OCI-LY1 (cell line): ENCODE data around the gene SLC22A23.

Experiments used
- H2AFZ ChIP-seq: fragments of 200-600 bp; sonication (generic), shearing (Covaris generic); 2 replicates; pipeline ENCODE4 v1.6.0; 2014; ENCODE audit warnings: antibody characterized with exemption, mild to moderate bottlenecking, low read length
- H3F3A ChIP-seq: fragments of 200-600 bp; sonication (generic), shearing (Covaris generic); 2 replicates; pipeline ENCODE4 v1.6.0; 2014; ENCODE audit warnings: mild to moderate bottlenecking, antibody characterized with exemption, low read length, moderate library complexity; ENCODE audit not compliant: insufficient read depth
- H3K27ac ChIP-seq: fragments of 200-600 bp; sonication (generic); 2 replicates; pipeline ENCODE4 v1.5.1; 2014; ENCODE audit warnings: low read length, mixed run types, mild to moderate bottlenecking, low read depth; ENCODE audit not compliant: poor library complexity, severe bottlenecking
- H3K27me3 ChIP-seq: fragments of 200-600 bp; sonication (generic); 2 replicates; pipeline ENCODE4 v1.6.0; 2014; ENCODE audit warnings: antibody characterized with exemption, mild to moderate bottlenecking, low read length, moderate library complexity; ENCODE audit not compliant: insufficient read depth
- H3K36me3 ChIP-seq: fragments of 200-600 bp; sonication (generic); 2 replicates; pipeline ENCODE4 v1.6.1; 2014; ENCODE audit warnings: mild to moderate bottlenecking, antibody characterized with exemption, low read length, moderate library complexity, mixed read lengths; ENCODE audit not compliant: insufficient read depth
- H3K4me1 ChIP-seq: fragments of 200-600 bp; sonication (generic); 2 replicates; pipeline ENCODE4 v1.5.1; 2014; ENCODE audit warnings: mild to moderate bottlenecking, low read length, moderate library complexity; ENCODE audit not compliant: insufficient read depth, severe bottlenecking
- H3K4me2 ChIP-seq: fragments of 200-600 bp; sonication (generic), shearing (Covaris generic); 2 replicates; pipeline ENCODE4 v1.6.1; 2014; ENCODE audit warnings: low read length
- H3K4me3 ChIP-seq: fragments of 200-600 bp; sonication (generic); 2 replicates; pipeline ENCODE4 v1.5.1; 2014; ENCODE audit warnings: low read length, low read depth, mild to moderate bottlenecking, mixed read lengths; ENCODE audit not compliant: poor library complexity, severe bottlenecking
- H3K79me2 ChIP-seq: fragments of 200-600 bp; shearing (Covaris generic); 2 replicates; pipeline ENCODE4 v1.6.1; 2016; ENCODE audit warnings: mixed run types, low read length, mixed read lengths; ENCODE audit not compliant: insufficient read depth
- H3K9ac ChIP-seq: fragments of 200-600 bp; sonication (generic), shearing (Covaris generic); 2 replicates; pipeline ENCODE4 v1.6.1; 2014; ENCODE audit warnings: mild to moderate bottlenecking, low read length, mixed read lengths
- H3K9me2 ChIP-seq: fragments of 200-600 bp; sonication (generic), shearing (Covaris generic); 2 replicates; pipeline ENCODE4 v1.6.1; 2014; ENCODE audit warnings: low read depth, mild to moderate bottlenecking, low read length, mixed read lengths
- H3K9me3 ChIP-seq: fragments of 200-600 bp; shearing (Covaris generic); 2 replicates; pipeline ENCODE4 v1.6.1; 2014; ENCODE audit warnings: low read length, mixed read lengths
- H4K20me1 ChIP-seq: fragments of 200-600 bp; sonication (generic), shearing (Covaris generic); 2 replicates; pipeline ENCODE4 v1.6.0; 2016; ENCODE audit warnings: mild to moderate bottlenecking, low read length; ENCODE audit not compliant: insufficient read depth
- CTCF ChIP-seq: fragments of 200-600 bp; sonication (generic), shearing (Covaris generic); IDR thresholded peaks from 2 replicates; pipeline ENCODE4 v1.5.1; 2017; ENCODE audit warnings: mild to moderate bottlenecking, antibody characterized with exemption, low read length, moderate library complexity, mixed read lengths
- EZH2 ChIP-seq: fragments of 200-600 bp; sonication (generic), shearing (Covaris generic); IDR thresholded peaks from 2 replicates; pipeline ENCODE4 v1.8.0; 2017; ENCODE audit warnings: borderline replicate concordance, mixed run types, mild to moderate bottlenecking, antibody characterized with exemption, low read length, moderate library complexity, mixed read lengths

Gene SLC22A23

GRCh38 chr6:3230256-3230882, 226.5 kb downstream of the SLC22A23 start:
- Histone ChIP-seq H3F3A (no peaks in the 10 kb centered on the region), H3K27me3 (peaks cover 6% of the 10 kb centered on the region), H3K4me1 (peaks cover 26% of the 10 kb centered on the region), H3K4me2 (no peak overlapping the region), H3K27ac (no peak overlapping the region), H3K79me2 (no peaks in the 10 kb centered on the region), H3K4me3 (no peak overlapping the region), H3K36me3 (no peaks in the 10 kb centered on the region), H4K20me1 (no peaks in the 10 kb centered on the region), H3K9ac (no peak overlapping the region), H3K9me2 (no peaks in the 10 kb centered on the region), H2AFZ (no peak overlapping the region), H3K9me3 (no peaks in the 10 kb centered on the region)
- no peak for TF ChIP-seq CTCF

- Histone ChIP-seq H3K4me2 (peak overlapping the region; percentile 44), H3K9me2 (no peaks in the 10 kb centered on the region), H3K9ac (no peak overlapping the region), H3K27ac (no peak overlapping the region), H3F3A (no peaks in the 10 kb centered on the region), H3K9me3 (no peaks in the 10 kb centered on the region), H3K36me3 (no peaks in the 10 kb centered on the region), H2AFZ (no peak overlapping the region), H4K20me1 (no peaks in the 10 kb centered on the region), H3K79me2 (no peaks in the 10 kb centered on the region), H3K27me3 (peaks cover 6% of the 10 kb centered on the region), H3K4me3 (peak overlapping the region; percentile 37), H3K4me1 (peaks cover 26% of the 10 kb centered on the region)
- TF ChIP-seq EZH2 (no peak), CTCF (peak; percentile 6; the same call in 1 of the 2 replicates)
These were observed 227.2 kb downstream of the SLC22A23 start for GRCh38 chr6:3229566-3230178.

- H3K4me1 ChIP-seq, result peaks cover 26% of the 10 kb centered on the region
- no peaks in the 10 kb centered on the region for H3K9me2 ChIP-seq
- peaks cover 6% of the 10 kb centered on the region for H3K27me3 ChIP-seq
- no peak overlapping the region for H3K9ac ChIP-seq
- TF ChIP-seq CTCF (no peak), EZH2 (no peak)
- H3F3A ChIP-seq, result no peaks in the 10 kb centered on the region
- H4K20me1 ChIP-seq, result no peaks in the 10 kb centered on the region
- H3K27ac ChIP-seq, result no peak overlapping the region
- peak overlapping the region; percentile 37 for H3K4me3 ChIP-seq
- H3K79me2 ChIP-seq, result no peaks in the 10 kb centered on the region
- no peaks in the 10 kb centered on the region for H3K36me3 ChIP-seq
- peak overlapping the region; percentile 44 for H3K4me2 ChIP-seq
- no peaks in the 10 kb centered on the region for H3K9me3 ChIP-seq
- H2AFZ ChIP-seq, result no peak overlapping the region
These were observed 227.9 kb downstream of the SLC22A23 start for GRCh38 chr6:3228771-3229565.
